Measurements from ENCODE around the gene KDM8.

DNA sequence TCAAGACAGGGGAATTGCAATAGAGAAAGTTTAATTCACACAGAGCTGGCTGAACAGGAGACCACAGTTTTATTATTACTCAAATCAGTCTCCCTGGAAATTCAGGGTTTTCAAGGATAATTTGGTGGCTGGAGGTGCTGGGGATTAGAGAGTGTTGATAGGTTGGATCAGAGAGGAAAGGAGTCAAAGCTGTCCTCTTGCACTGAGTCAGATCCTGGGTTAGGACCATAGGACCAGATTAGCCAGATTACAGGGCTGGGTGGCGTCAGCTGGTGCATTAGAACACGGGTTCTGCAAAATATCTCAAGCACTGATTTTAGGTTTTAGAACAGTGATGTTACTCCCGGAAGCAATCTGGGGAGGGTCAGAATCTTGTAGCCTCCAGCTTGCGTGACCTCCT lies 67.0 kb downstream of the KDM8 start:
- no peak for TF ChIP-seq SCRT1 (tag by site-specific recombination; IDR thresholded peaks at IDR 0.05; ENCODE audit: borderline replicate concordance)
- TF ChIP-seq, protein P1, sequence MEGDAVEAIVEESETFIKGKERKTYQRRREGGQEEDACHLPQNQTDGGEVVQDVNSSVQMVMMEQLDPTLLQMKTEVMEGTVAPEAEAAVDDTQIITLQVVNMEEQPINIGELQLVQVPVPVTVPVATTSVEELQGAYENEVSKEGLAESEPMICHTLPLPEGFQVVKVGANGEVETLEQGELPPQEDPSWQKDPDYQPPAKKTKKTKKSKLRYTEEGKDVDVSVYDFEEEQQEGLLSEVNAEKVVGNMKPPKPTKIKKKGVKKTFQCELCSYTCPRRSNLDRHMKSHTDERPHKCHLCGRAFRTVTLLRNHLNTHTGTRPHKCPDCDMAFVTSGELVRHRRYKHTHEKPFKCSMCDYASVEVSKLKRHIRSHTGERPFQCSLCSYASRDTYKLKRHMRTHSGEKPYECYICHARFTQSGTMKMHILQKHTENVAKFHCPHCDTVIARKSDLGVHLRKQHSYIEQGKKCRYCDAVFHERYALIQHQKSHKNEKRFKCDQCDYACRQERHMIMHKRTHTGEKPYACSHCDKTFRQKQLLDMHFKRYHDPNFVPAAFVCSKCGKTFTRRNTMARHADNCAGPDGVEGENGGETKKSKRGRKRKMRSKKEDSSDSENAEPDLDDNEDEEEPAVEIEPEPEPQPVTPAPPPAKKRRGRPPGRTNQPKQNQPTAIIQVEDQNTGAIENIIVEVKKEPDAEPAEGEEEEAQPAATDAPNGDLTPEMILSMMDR (tag by site-specific recombination; IDR thresholded peaks at IDR 0.05): no peak
- no peak for TF ChIP-seq ZNF416 (tag by site-specific recombination; IDR thresholded peaks at IDR 0.05)
- no peak for TF ChIP-seq IKZF3 (tag by site-specific recombination; IDR thresholded peaks at IDR 0.05)
- TF ChIP-seq PRDM1 (tag by site-specific recombination; IDR thresholded peaks at IDR 0.05): no peak
- TF ChIP-seq ZNF76 (tag by site-specific recombination; IDR thresholded peaks at IDR 0.05; ENCODE audit: borderline replicate concordance, low read depth): no peak
- no peak for TF ChIP-seq ZNF2 (tag by site-specific recombination; IDR thresholded peaks at IDR 0.05)
- TF ChIP-seq OVOL3 (tag by site-specific recombination; IDR thresholded peaks at IDR 0.05): no peak
- TF ChIP-seq, protein P2, sequence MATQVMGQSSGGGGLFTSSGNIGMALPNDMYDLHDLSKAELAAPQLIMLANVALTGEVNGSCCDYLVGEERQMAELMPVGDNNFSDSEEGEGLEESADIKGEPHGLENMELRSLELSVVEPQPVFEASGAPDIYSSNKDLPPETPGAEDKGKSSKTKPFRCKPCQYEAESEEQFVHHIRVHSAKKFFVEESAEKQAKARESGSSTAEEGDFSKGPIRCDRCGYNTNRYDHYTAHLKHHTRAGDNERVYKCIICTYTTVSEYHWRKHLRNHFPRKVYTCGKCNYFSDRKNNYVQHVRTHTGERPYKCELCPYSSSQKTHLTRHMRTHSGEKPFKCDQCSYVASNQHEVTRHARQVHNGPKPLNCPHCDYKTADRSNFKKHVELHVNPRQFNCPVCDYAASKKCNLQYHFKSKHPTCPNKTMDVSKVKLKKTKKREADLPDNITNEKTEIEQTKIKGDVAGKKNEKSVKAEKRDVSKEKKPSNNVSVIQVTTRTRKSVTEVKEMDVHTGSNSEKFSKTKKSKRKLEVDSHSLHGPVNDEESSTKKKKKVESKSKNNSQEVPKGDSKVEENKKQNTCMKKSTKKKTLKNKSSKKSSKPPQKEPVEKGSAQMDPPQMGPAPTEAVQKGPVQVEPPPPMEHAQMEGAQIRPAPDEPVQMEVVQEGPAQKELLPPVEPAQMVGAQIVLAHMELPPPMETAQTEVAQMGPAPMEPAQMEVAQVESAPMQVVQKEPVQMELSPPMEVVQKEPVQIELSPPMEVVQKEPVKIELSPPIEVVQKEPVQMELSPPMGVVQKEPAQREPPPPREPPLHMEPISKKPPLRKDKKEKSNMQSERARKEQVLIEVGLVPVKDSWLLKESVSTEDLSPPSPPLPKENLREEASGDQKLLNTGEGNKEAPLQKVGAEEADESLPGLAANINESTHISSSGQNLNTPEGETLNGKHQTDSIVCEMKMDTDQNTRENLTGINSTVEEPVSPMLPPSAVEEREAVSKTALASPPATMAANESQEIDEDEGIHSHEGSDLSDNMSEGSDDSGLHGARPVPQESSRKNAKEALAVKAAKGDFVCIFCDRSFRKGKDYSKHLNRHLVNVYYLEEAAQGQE (tag by site-specific recombination; IDR thresholded peaks at IDR 0.05): no peak
- no peak for TF ChIP-seq ZNF843 (tag by site-specific recombination; IDR thresholded peaks at IDR 0.05)
- TF ChIP-seq, protein P3, sequence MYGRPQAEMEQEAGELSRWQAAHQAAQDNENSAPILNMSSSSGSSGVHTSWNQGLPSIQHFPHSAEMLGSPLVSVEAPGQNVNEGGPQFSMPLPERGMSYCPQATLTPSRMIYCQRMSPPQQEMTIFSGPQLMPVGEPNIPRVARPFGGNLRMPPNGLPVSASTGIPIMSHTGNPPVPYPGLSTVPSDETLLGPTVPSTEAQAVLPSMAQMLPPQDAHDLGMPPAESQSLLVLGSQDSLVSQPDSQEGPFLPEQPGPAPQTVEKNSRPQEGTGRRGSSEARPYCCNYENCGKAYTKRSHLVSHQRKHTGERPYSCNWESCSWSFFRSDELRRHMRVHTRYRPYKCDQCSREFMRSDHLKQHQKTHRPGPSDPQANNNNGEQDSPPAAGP (tag by site-specific recombination; IDR thresholded peaks at IDR 0.05): no peak
- TF ChIP-seq, protein P4, sequence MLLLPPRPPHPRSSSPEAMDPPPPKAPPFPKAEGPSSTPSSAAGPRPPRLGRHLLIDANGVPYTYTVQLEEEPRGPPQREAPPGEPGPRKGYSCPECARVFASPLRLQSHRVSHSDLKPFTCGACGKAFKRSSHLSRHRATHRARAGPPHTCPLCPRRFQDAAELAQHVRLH (tag by site-specific recombination; IDR thresholded peaks at IDR 0.05): no peak
- TF ChIP-seq GFI1B (tag by site-specific recombination; IDR thresholded peaks at IDR 0.05): no peak
- TF ChIP-seq ZXDB (tag by site-specific recombination; IDR thresholded peaks at IDR 0.05): no peak
